Measurements from ENCODE around the gene RALGPS1. TPM values are rescaled to one million over a fixed set of nuclear protein-coding genes. Genes with fewer than 3 reads are reported as not detected.
A peak's percentile ranks its signal among the peaks of the same experiment; 100 is the strongest.

The RALGPS1 gene
- total RNA-seq, 2 donors from 2014 or later = 15.3 to 79.4 TPM

- ATAC-seq (no peak), DNase-seq (no peak)
- no peaks in the 10 kb centered on the region for H3K36me3 ChIP-seq (replicated peaks in 1 of 2; ENCODE audit: insufficient read depth in 1 of 2, low read depth in 2 of 2)
- intact Hi-C loops (cut with DNase I) = no loop called here
- H3K4me1 ChIP-seq = peaks cover 24% of the 10 kb centered on the region
- no peak for TF ChIP-seq POLR2A (IDR thresholded peaks at IDR 0.05)
- TF ChIP-seq CTCF (IDR thresholded peaks at IDR 0.05) = no peak
- WGBS, 2 donors = 90 to 91% methylated on average over 1 of the region's 1 CpG
- no peak overlapping the region for H3K27ac ChIP-seq
- H3K9me3 ChIP-seq = no peaks in the 10 kb centered on the region
- no peak overlapping the region for H3K4me3 ChIP-seq
- H3K27me3 ChIP-seq = no peaks in the 10 kb centered on the region
Measured at GRCh38 chr9:127126971-127127370, 212.4 kb downstream of the RALGPS1 start.

GRCh38 chr9:127128341-127129072, 213.9 kb downstream of the RALGPS1 start:
- DNase-seq (no peak), ATAC-seq (no peak)
- H3K27ac ChIP-seq = no peak overlapping the region
- WGBS, 2 donors = 79 to 88% methylated on average over 5 to 9 of the region's 9 CpGs
- peaks cover 10% of the 10 kb centered on the region for H3K4me1 ChIP-seq
- no peaks in the 10 kb centered on the region for H3K36me3 ChIP-seq (replicated peaks in 1 of 2; ENCODE audit: insufficient read depth in 1 of 2, low read depth in 2 of 2)
- intact Hi-C loops (cut with DNase I) = no loop called here
- no peaks in the 10 kb centered on the region for H3K9me3 ChIP-seq
- TF ChIP-seq POLR2A (IDR thresholded peaks at IDR 0.05) = no peak
- no peak for TF ChIP-seq CTCF (IDR thresholded peaks at IDR 0.05)
- no peaks in the 10 kb centered on the region for H3K27me3 ChIP-seq
- no peak overlapping the region for H3K4me3 ChIP-seq

GRCh38 chr9:127129073-127129717, 214.6 kb downstream of the RALGPS1 start:
- no peaks in the 10 kb centered on the region for H3K27me3 ChIP-seq
- WGBS, 2 donors = 69 to 73% methylated on average over 5 of the region's 5 CpGs
- H3K9me3 ChIP-seq = no peaks in the 10 kb centered on the region
- H3K36me3 ChIP-seq (replicated peaks in 1 of 2; ENCODE audit: insufficient read depth in 1 of 2, low read depth in 2 of 2) = no peaks in the 10 kb centered on the region
- no peak for TF ChIP-seq CTCF (IDR thresholded peaks at IDR 0.05)
- TF ChIP-seq POLR2A (IDR thresholded peaks at IDR 0.05) = no peak
- no peak overlapping the region for H3K27ac ChIP-seq
- no peak for ATAC-seq
- peaks cover 10% of the 10 kb centered on the region for H3K4me1 ChIP-seq
- H3K4me3 ChIP-seq = no peak overlapping the region
- DNase-seq = no peak
- intact Hi-C loops (cut with DNase I) = no loop called here

GRCh38 chr9:127129718-127130085, 215.1 kb downstream of the RALGPS1 start:
- Histone ChIP-seq H3K4me1 (peaks cover 10% of the 10 kb centered on the region), H3K9me3 (no peaks in the 10 kb centered on the region), H3K27ac (no peak overlapping the region), H3K27me3 (no peaks in the 10 kb centered on the region), H3K4me3 (no peak overlapping the region), H3K36me3 (replicated peaks in 1 of 2; ENCODE audit: insufficient read depth in 1 of 2, low read depth in 2 of 2) (no peaks in the 10 kb centered on the region)
- intact Hi-C loops (cut with DNase I) = no loop called here
- DNase-seq = peak in 1 of 4 donors; percentile 35
- WGBS, 2 donors = 83 to 86% methylated on average over 2 to 3 of the region's 3 CpGs
- TF ChIP-seq CTCF (IDR thresholded peaks at IDR 0.05) (no peak), POLR2A (IDR thresholded peaks at IDR 0.05) (no peak)
- no peak for ATAC-seq
